ENCODE results near the gene PLA2G15. TPM values are rescaled to one million over a fixed set of nuclear protein-coding genes. Genes with fewer than 3 reads are reported as not detected.
A peak's percentile ranks its signal among the peaks of the same experiment; 100 is the strongest.

The PLA2G15 gene
- total and polyA plus RNA-seq, 2 of the 13 experiments (the other 11 are each of a cell fraction or from before 2014, with no cell fraction given), result 14.4 to 23.7 TPM

GRCh38 chr16:68238029-68238345, 7.2 kb upstream of the PLA2G15 start:
- Histone ChIP-seq H3K4me3 (replicated peaks in 1 of 3; ENCODE audit: insufficient read depth in 1 of 3, low read depth in 2 of 3, low read length in 3 of 3) (peak overlapping the region in 2 of 3 experiments; percentile 35 to 54; a peak in 3 of 6 replicates), H3K9me3 (ENCODE audit: low read length) (no peaks in the 10 kb centered on the region), H3K27me3 (ENCODE audit: control insufficient read depth in 1 of 2, insufficient read depth in 2 of 2, low read length in 2 of 2) (no peaks in the 10 kb centered on the region; a peak in 1 of 5 replicates), H3K27ac (ENCODE audit: extremely low read length, insufficient read depth, low read length) (peak overlapping the region; percentile 74), H2AFZ (ENCODE audit: low read length) (no peak overlapping the region), H3K4me1 (ENCODE audit: insufficient read depth, low read length) (peaks cover 43% of the 10 kb centered on the region), H3K4me2 (ENCODE audit: low read depth, low read length) (peak overlapping the region; percentile 69), H4K20me1 (ENCODE audit: insufficient read depth, low read length) (peaks cover 20% of the 10 kb centered on the region), H3K36me3 (replicated peaks in 1 of 2; ENCODE audit: control insufficient read depth in 1 of 2, insufficient read depth in 2 of 2, low read length in 2 of 2) (peaks cover 3 to 7% of the 10 kb centered on the region in 2 experiments; a peak in 4 of 5 replicates), H3K9ac (ENCODE audit: insufficient read depth, low read depth, low read length) (peak overlapping the region; percentile 53), H3K79me2 (ENCODE audit: insufficient read depth, low read length) (peaks cover 29% of the 10 kb centered on the region)
- intact Hi-C loops (cut with micrococcal nuclease; ENCODE audit: unreplicated experiment) (no loop called here), in situ Hi-C loops (cut with HindIII; ENCODE audit: extremely low pct_ligation_motif_present, low pct_unique_long_range_greater_than_20kb) (loop anchor here (10.0 kb wide), 1 partner anchor 153 kb away; the partner anchor contains the start of gene NFATC3)
- DNase-seq (ENCODE audit: low spot score), result no peak
- ChIA-PET POLR2A (interaction anchor here (0.6 to 5.6 kb wide), 20 partner anchors 10 to 922 kb away, joined by 3 to 100 read pairs (median 7); partner anchors contain the start of genes DDX28, DUS2, NFATC3 and PRMT7), CTCF (ENCODE audit: low intra/inter-chr PET ratio, low total read pairs) (no interaction called here)
- 91% methylated on average over 20 of the region's 20 CpGs for WGBS (ENCODE audit: low lambda C conversion rate)
- FAIRE-seq, result no peak
- no TSS peak for BruUV-seq (replicated peaks)
- ATAC-seq, result no peak
- TF ChIP-seq TARDBP (CRISPR knock-in tag; IDR thresholded peaks at IDR 0.05) (0 out of 2 replicates have a peak, but pooled peaks have one; percentile 2), ZFP37 (CRISPR knock-in tag; IDR thresholded peaks at IDR 0.05; ENCODE audit: borderline replicate concordance) (no peak), ZNF333 (CRISPR knock-in tag; IDR thresholded peaks at IDR 0.05; ENCODE audit: borderline replicate concordance) (peak; percentile 56; the same call in 1 of the 2 replicates), XRCC5 (optimal IDR thresholded peaks at IDR 0.05; ENCODE audit: low read length) (no peak), TFDP2 (CRISPR knock-in tag; IDR thresholded peaks at IDR 0.05) (no peak), CREBL2 (CRISPR knock-in tag; IDR thresholded peaks at IDR 0.05; ENCODE audit: borderline replicate concordance) (no peak), ZNF138 (CRISPR knock-in tag; IDR thresholded peaks at IDR 0.05; ENCODE audit: low read depth) (no peak), HNF4G (IDR thresholded peaks at IDR 0.05; ENCODE audit: borderline replicate concordance, low read depth, low read length) (no peak), HNF4G (CRISPR knock-in tag; IDR thresholded peaks at IDR 0.05; ENCODE audit: borderline replicate concordance, low read depth) (no peak), MED8 (CRISPR knock-in tag; IDR thresholded peaks at IDR 0.05; ENCODE audit: insufficient replicate concordance) (no peak), MAF1 (CRISPR knock-in tag; IDR thresholded peaks at IDR 0.05; ENCODE audit: borderline replicate concordance) (no peak), SP140L (CRISPR knock-in tag; IDR thresholded peaks at IDR 0.05; ENCODE audit: borderline replicate concordance) (no peak), ZNF441 (CRISPR knock-in tag; IDR thresholded peaks at IDR 0.05; ENCODE audit: borderline replicate concordance) (0 out of 2 replicates have a peak, but pooled peaks have one; percentile 29), MATR3 (CRISPR knock-in tag; IDR thresholded peaks at IDR 0.05) (no peak), KDM5A (IDR thresholded peaks at IDR 0.05; ENCODE audit: borderline replicate concordance, low read length) (no peak), SRSF4 (IDR thresholded peaks at IDR 0.05; ENCODE audit: low read depth, low read length, poor library complexity, severe bottlenecking) (no peak)
- TF ChIP-seq, protein P1, sequence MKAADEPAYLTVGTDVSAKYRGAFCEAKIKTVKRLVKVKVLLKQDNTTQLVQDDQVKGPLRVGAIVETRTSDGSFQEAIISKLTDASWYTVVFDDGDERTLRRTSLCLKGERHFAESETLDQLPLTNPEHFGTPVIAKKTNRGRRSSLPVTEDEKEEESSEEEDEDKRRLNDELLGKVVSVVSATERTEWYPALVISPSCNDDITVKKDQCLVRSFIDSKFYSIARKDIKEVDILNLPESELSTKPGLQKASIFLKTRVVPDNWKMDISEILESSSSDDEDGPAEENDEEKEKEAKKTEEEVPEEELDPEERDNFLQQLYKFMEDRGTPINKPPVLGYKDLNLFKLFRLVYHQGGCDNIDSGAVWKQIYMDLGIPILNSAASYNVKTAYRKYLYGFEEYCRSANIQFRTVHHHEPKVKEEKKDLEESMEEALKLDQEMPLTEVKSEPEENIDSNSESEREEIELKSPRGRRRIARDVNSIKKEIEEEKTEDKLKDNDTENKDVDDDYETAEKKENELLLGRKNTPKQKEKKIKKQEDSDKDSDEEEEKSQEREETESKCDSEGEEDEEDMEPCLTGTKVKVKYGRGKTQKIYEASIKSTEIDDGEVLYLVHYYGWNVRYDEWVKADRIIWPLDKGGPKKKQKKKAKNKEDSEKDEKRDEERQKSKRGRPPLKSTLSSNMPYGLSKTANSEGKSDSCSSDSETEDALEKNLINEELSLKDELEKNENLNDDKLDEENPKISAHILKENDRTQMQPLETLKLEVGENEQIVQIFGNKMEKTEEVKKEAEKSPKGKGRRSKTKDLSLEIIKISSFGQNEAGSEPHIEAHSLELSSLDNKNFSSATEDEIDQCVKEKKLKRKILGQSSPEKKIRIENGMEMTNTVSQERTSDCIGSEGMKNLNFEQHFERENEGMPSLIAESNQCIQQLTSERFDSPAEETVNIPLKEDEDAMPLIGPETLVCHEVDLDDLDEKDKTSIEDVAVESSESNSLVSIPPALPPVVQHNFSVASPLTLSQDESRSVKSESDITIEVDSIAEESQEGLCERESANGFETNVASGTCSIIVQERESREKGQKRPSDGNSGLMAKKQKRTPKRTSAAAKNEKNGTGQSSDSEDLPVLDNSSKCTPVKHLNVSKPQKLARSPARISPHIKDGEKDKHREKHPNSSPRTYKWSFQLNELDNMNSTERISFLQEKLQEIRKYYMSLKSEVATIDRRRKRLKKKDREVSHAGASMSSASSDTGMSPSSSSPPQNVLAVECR (CRISPR knock-in tag; IDR thresholded peaks at IDR 0.05; ENCODE audit: borderline replicate concordance), result no peak

Data from HepG2 (cell line).